ENCODE data around the gene ATP6V1C2.
"Not testable (repeated sequence)": the region's sequence is repeated elsewhere in the genome, so short reads cannot be mapped to it uniquely, and the experiment has no call there.

ATP6V1C2 gene

DNA sequence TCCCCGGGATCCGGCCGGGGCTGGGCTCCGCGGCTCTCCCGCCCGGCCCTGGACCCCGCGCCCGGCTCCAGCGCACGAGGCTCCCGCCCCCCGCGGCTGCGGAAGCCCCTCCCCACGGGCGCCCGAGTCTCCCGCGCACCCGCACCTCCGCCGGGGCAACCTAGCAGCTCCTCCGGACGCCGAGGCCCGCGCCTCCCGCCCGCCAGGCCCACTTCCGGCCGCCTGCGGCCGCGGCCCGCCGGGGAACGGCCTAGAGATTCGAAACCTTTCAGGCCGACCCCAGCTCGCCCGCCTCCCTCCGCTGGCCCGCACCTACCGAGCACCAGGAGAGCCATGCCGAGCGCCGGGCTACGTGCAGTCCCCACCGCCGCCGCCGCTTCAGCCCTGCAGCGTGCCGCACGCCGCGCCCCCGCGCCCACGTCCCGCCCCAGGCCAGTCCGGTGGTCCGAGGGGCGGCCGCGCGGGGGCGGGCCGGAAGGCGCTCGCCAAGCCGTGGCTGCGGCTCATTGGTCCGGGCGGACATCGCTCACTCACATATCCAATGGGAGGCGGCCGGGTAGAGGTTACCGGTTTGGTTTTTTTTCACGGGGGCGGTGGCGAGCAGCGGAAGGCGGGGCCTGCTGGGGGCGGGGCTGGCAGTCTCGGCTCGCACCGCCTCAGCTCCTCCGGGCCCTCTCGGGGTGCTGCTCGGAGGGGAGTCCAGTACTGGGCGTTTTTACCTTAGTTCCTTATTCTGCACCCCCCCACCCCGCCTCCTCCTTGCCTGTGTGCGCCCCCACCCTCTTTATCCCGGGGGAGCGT, 91.1 kb downstream of the ATP6V1C2 start, which contains the start of gene PDIA6:
TSS of gene PDIA6 (minus strand) at position 424 of the 801 bp plus-strand sequence. CDS start at position 335, 89 bp downstream.
- in situ Hi-C loops (cut with HindIII; ENCODE audit: low sequenced_read_pairs), result no loop called here

GRCh38 chr2:10813163-10814138, 92.0 kb downstream of the ATP6V1C2 start:
- in situ Hi-C loops (cut with HindIII; ENCODE audit: low sequenced_read_pairs), result not testable (repeated sequence)

- in situ Hi-C loops (cut with HindIII; ENCODE audit: low sequenced_read_pairs), result no loop called here
Measured at GRCh38 chr2:10814142-10814541, 92.7 kb downstream of the ATP6V1C2 start.

GRCh38 chr2:10814571-10815331, 93.3 kb downstream of the ATP6V1C2 start:
- in situ Hi-C loops (cut with HindIII; ENCODE audit: low sequenced_read_pairs), result no loop called here

DNA sequence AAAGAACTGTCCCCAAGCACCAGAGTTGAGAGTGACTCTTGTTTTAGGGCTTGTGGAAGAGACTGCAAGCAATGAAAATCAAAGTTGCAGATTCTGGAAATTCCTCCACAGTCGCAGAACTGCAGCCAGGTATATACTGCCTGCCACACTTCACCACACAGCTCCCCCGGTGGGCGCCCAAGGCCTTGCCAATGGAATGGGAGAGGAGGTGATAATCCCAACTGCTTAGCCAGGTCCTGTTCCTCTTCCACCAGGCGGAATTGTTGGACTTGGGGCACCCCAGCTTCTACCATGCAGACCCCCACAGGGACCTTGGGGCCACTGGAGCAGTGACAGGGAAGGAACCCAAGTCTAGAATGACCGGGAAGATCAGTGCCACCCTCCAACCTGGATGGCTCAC, 96.0 kb downstream of the ATP6V1C2 start:
- in situ Hi-C loops (cut with HindIII; ENCODE audit: low sequenced_read_pairs), result no loop called here

- in situ Hi-C loops (cut with HindIII; ENCODE audit: low sequenced_read_pairs), result not testable (repeated sequence)
Measured at GRCh38 chr2:10818305-10818704, 96.9 kb downstream of the ATP6V1C2 start.

- in situ Hi-C loops (cut with HindIII; ENCODE audit: low sequenced_read_pairs), result no loop called here
Measured at GRCh38 chr2:10818984-10819383, 97.6 kb downstream of the ATP6V1C2 start.

- in situ Hi-C loops (cut with HindIII; ENCODE audit: low sequenced_read_pairs), result loop anchor here (5.0 kb wide), 1 partner anchor 312 kb away; a partner anchor contains a TSS
Measured at GRCh38 chr2:10819714-10820314, 98.4 kb downstream of the ATP6V1C2 start.

- in situ Hi-C loops (cut with HindIII; ENCODE audit: low sequenced_read_pairs), result loop anchor here (5.0 kb wide), 1 partner anchor 312 kb away; a partner anchor contains a TSS
Measured at GRCh38 chr2:10820562-10820961, 99.1 kb downstream of the ATP6V1C2 start.

- in situ Hi-C loops (cut with HindIII; ENCODE audit: low sequenced_read_pairs), result loop anchor here (5.0 kb wide), 1 partner anchor 311 kb away; a partner anchor contains a TSS
Measured at GRCh38 chr2:10820978-10821695, 99.7 kb downstream of the ATP6V1C2 start.

- in situ Hi-C loops (cut with HindIII; ENCODE audit: low sequenced_read_pairs), result loop anchor here (5.0 kb wide), 1 partner anchor 308 kb away; a partner anchor contains a TSS
Measured at GRCh38 chr2:10824191-10824590, 102.8 kb downstream of the ATP6V1C2 start.

DNA sequence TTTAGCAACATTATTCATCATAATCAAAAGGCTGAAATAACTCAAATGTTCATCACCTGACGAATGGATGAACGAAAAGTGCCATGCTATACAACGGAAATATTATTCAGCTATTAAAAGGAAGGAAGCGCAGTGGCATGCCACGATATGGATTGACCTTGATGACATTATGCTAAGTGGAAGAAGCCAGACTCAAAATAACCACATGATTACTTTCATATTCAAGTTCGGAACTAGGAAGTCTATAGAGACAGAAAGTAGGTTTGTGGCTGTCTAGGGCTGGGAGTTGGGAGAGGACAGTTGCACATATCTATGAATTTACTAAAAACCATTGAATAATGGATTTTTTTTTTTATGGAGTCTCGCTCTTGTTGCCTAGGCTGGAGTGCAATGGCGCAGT, 104.6 kb downstream of the ATP6V1C2 start:
- in situ Hi-C loops (cut with HindIII; ENCODE audit: low sequenced_read_pairs), result no loop called here

- in situ Hi-C loops (cut with HindIII; ENCODE audit: low sequenced_read_pairs), result no loop called here
Measured at GRCh38 chr2:10826625-10827024, 105.2 kb downstream of the ATP6V1C2 start.

DNA sequence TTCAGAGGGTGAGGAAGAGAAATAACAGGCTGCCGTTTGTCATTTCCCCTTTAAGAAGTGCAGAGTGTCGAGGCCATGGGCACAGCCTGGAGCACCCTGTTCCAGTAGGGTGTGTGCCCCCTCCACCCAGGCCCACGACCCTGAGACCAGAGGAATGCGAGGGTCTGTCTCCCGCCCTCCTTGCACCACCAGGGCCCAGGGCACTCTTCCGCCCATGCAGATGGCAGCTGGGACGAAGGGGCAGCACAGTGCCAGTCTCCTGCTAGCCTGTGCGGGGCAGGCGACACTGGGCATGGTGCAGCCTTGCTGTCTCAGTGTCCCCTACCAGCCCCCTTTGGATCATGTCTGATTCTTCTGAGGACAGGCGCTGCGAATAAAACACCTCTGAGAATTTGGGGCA, 106.9 kb downstream of the ATP6V1C2 start:
- in situ Hi-C loops (cut with HindIII; ENCODE audit: low sequenced_read_pairs), result no loop called here

- in situ Hi-C loops (cut with HindIII; ENCODE audit: low sequenced_read_pairs), result no loop called here
Measured at GRCh38 chr2:10829299-10829698, 107.9 kb downstream of the ATP6V1C2 start.

- in situ Hi-C loops (cut with HindIII; ENCODE audit: low sequenced_read_pairs), result loop anchor here (5.0 kb wide), 1 partner anchor 72 kb away; no protein-coding TSS in a partner anchor
Measured at GRCh38 chr2:10830203-10830602, 108.8 kb downstream of the ATP6V1C2 start.

DNA sequence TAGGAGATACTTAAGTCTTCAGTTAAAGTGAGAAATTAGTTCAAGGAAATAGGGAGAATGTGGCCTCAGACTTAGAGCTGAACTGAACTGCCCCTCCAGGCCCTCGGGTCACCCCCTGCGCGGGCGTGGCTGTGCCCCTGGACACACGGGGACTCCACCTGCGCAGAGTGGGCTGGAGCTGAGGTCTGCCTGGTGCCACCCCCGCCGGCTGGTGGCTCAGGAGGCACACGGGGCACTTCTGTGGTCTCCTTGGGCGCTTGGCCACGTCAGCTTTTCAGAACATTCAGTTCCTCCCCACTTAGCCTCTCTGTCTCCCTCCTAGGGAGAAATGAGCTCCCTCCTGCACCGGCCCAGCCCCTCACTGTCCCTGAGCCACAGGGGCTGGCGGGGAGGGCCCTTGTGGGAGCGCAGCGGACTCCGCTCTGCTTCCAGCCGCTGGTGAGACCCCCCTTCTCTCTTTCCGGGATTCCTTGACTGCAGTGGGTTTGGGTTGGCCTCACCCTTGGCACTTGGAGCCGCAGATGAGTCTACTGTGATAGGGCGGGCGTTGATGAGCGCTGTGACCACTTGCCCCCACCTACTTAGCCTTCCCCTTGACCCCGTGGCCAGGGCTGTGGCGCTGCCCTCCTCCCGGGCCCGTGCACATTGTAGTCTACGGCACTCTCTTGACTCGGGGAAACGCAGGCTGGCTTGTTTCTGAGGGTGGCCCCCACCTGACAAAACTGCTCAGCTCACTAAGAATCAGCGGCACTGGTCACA, 109.4 kb downstream of the ATP6V1C2 start:
- in situ Hi-C loops (cut with HindIII; ENCODE audit: low sequenced_read_pairs), result loop anchor here (5.0 kb wide), 1 partner anchor 71 kb away; no protein-coding TSS in a partner anchor

GRCh38 chr2:10831400-10831985, 110.1 kb downstream of the ATP6V1C2 start:
- in situ Hi-C loops (cut with HindIII; ENCODE audit: low sequenced_read_pairs), result loop anchor here (5.0 kb wide), 1 partner anchor 71 kb away; no protein-coding TSS in a partner anchor
